Heart left ventricle (tissue), 13 donors: ENCODE data around the gene JAG1.

Experiments used
- CTCF ChIP-seq, 12 donors: fragments of 200-600 bp; sonication (generic) in 4 of 12; IDR thresholded peaks; one replicate each; pipeline versions ENCODE4 v1.5.0 to v1.8.0; 2018 to 2022; ENCODE audit warnings: antibody characterized with exemption in 12 of 12, mild to moderate bottlenecking in 5 of 12
- POLR2A ChIP-seq, 2 donors: fragments of 450-650 bp; IDR thresholded peaks; one replicate each; pipeline ENCODE4 v1.6.1; 2017; ENCODE audit warnings: antibody characterized with exemption in 2 of 2, mild to moderate bottlenecking in 2 of 2, moderate library complexity in 2 of 2
- donor health status: ischemic (EF 13 %, LVEDD 7.1; RV severe dilation, severe dysfunction).
- donor health status: DM: no; HTN: yes; CAD: no.
- donor health status: DM: no; HTN: no; CAD: no.
- donor health status: ischemic (EF 25% LVEDD 6.9; RV normal size, moderate dysfunction).
- donor health status: ischemic (EF 25% LVEDD 5.7; RV mildly dilated, moderate dysfunction).
- donor health status: ischemic (EF 35%, LVEDD 5.7; RV mildly dilated, moderate dysfunction).
- donor health status: nonischemic (EF 11% LVEDD 7.7; RV severe dilation, severe dysfunction).
- donor health status: DM: yes; HTN: yes; CAD: no.
- donor health status: PGD.
- donor health status: ischemic (EF 29% LVEDD 5.4; RV normal size, mild dysfunction).
- donor health status: nonischemic (EF 23%, LVEDD 6.1; RV moderate dilation, normal function).

- TF ChIP-seq POLR2A (IDR thresholded peaks at IDR 0.05) (no peak), CTCF (IDR thresholded peaks at IDR 0.05) (no peak)
These were observed 43.7 kb downstream of the JAG1 start for GRCh38 chr20:10629946-10630650.
